Activated CD4-positive, alpha-beta T cell treated with anti-CD3 and anti-CD28 coated beads for 48 hours (primary cell): ENCODE measurements around the gene KLK3.
"Not testable (repeated sequence)": the region's sequence is repeated elsewhere in the genome, so short reads cannot be mapped to it uniquely, and the experiment has no call there.

Source experiments
- DNase-seq: peaks from one replicate; pipeline ENCODE4 v3.0.0-alpha.2; 2020

KLK3 gene

DNA sequence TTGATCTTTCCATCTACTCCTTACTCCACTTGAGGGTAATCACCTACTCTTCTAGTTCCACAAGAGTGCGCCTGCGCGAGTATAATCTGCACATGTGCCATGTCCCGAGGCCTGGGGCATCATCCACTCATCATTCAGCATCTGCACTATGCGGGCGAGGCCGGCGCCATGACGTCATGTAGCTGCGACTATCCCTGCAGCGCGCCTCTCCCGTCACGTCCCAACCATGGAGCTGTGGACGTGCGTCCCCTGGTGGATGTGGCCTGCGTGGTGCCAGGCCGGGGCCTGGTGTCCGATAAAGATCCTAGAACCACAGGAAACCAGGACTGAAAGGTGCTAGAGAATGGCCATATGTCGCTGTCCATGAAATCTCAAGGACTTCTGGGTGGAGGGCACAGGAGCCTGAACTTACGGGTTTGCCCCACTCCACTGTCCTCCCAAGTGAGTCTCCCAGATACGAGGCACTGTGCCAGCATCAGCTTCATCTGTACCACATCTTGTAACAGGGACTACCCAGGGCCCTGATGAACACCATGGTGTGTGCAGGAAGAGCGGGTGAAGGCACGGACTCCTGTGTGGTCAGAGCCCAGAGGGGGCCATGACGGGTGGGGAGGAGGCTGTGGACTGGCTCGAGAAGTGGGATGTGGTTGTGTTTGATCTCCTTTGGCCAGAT lies 15.8 kb downstream of the KLK3 start:
- peak; percentile 64 for DNase-seq

DNA sequence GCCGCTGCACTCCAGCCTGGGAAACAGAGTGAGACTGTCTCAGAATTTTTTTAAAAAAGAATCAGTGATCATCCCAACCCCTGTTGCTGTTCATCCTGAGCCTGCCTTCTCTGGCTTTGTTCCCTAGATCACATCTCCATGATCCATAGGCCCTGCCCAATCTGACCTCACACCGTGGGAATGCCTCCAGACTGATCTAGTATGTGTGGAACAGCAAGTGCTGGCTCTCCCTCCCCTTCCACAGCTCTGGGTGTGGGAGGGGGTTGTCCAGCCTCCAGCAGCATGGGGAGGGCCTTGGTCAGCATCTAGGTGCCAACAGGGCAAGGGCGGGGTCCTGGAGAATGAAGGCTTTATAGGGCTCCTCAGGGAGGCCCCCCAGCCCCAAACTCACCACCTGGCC lies 18.3 kb downstream of the KLK3 start, which contains the start of gene KLK2:
Gene KLK2 (plus strand): TSS at position 384 of the 400 bp plus-strand sequence. CDS start 35 bp downstream, outside the sequence.
- no peak for DNase-seq

DNA sequence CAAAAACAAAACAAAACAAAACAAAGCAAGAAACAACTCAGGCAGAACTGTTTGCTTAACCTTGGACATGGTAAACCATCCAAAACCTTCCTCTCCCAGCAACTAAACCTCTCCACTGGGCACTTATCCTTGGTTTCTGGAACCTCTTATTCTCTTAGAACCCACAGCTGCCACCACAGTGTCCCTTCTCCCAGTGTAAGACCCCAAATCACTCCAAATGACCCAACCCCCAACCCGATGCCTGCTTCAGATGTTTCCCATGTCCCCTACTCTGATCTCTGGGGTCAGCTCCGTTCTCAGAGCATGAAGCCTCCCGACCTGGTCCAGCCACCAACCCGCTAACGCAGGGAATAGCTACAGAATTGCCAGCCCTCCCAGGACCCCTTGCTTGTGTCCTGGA lies 19.5 kb downstream of the KLK3 start:
- DNase-seq, result no peak

DNA sequence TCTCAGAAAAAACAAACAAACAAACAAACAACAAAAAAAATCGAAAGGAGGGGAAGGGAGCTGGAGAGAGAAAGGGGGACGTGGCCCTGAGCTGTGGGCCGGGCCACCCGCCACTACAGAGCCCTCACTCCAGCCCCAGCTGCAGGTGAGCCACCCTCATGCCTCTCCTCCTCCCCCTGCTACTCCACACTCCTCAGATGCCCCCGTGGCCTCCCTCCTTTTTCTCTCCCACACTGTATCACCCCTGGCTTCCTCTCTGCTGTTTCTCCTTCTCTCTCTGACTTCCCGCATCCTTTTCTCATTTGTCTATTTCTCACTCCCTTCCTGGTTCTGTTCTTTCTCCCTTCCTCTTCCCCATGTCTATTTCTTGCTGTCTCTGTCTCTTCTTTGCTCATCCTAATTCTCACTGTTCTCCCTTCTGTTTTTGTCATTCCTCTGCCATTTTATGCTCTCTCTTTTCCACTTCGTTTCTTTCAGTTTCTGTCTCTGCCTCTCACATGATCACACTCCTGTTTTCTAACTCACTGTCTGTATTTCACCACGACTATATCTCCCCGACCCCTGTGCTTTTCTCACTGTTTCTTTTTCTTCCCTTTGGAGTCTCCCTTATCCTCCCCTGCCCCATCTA lies 21.2 kb downstream of the KLK3 start:
- DNase-seq, result no peak

DNA sequence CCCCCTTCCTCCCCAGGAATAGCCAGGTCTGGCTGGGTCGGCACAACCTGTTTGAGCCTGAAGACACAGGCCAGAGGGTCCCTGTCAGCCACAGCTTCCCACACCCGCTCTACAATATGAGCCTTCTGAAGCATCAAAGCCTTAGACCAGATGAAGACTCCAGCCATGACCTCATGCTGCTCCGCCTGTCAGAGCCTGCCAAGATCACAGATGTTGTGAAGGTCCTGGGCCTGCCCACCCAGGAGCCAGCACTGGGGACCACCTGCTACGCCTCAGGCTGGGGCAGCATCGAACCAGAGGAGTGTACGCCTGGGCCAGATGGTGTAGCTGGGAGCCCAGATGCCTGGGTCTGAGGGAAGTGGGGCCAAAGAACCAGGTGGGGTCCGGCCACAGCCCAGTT lies 21.7 kb downstream of the KLK3 start:
- no peak for DNase-seq

DNA sequence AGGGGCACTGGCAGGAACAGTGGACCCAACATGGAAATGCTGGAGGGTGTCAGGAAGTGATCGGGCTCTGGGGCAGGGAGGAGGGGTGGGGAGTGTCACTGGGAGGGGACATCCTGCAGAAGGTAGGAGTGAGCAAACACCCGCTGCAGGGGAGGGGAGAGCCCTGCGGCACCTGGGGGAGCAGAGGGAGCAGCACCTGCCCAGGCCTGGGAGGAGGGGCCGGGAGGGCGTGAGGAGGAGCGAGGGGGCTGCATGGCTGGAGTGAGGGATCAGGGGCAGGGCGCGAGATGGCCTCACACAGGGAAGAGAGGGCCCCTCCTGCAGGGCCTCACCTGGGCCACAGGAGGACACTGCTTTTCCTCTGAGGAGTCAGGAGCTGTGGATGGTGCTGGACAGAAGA lies 22.6 kb downstream of the KLK3 start:
- no peak for DNase-seq

DNA sequence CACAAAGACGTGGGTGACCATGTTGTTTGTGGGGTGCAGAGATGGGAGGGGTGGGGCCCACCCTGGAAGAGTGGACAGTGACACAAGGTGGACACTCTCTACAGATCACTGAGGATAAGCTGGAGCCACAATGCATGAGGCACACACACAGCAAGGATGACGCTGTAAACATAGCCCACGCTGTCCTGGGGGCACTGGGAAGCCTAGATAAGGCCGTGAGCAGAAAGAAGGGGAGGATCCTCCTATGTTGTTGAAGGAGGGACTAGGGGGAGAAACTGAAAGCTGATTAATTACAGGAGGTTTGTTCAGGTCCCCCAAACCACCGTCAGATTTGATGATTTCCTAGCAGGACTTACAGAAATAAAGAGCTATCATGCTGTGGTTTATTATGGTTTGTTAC lies 24.1 kb downstream of the KLK3 start:
- no peak for DNase-seq

DNA sequence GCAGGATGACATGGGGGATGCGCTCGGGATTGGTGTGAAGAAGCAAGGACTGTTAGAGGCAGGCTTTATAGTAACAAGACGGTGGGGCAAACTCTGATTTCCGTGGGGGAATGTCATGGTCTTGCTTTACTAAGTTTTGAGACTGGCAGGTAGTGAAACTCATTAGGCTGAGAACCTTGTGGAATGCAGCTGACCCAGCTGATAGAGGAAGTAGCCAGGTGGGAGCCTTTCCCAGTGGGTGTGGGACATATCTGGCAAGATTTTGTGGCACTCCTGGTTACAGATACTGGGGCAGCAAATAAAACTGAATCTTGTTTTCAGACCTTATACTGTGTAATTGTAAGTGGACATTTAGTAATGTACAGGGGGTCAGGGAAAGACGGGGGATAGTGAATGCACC lies 25.5 kb downstream of the KLK3 start:
- no peak for DNase-seq

DNA sequence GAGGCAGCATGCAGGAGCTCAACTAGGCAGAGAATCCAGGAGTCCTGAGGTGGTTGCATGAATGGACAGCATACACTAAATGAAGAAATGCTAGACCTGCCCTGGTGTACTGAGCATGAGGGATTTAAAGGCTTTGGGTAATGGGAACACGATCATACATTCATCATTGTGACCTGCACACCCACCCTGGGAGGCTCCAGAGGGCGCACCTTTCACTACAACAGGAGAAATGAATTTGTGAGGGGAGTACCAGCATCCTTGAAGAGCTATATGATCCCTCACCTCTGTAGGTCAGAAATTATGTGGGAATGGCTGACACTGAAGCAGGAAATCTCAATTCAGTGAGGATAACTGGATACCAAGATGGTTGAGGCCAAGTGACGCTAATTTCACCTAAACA lies 27.5 kb downstream of the KLK3 start:
- no peak for DNase-seq

DNA sequence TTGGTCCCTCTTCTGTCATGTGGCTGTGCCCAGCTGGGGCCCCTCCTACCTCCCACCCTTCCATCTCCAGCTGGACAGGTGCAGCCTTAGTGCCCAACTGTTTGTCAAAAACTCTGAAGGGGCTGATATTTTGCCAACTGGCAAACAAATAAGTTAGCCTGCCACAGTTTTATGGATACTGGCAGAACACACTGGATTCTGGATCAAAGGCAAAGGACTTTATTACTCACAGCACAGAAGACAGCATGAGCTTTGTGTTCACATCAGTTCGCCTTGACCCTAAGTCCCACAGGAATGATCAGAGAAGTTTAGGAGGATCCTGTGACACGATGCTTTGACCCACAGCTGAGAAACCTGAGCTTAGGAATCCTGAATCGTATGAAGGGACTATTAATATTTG lies 34.9 kb downstream of the KLK3 start:
- no peak for DNase-seq

DNA sequence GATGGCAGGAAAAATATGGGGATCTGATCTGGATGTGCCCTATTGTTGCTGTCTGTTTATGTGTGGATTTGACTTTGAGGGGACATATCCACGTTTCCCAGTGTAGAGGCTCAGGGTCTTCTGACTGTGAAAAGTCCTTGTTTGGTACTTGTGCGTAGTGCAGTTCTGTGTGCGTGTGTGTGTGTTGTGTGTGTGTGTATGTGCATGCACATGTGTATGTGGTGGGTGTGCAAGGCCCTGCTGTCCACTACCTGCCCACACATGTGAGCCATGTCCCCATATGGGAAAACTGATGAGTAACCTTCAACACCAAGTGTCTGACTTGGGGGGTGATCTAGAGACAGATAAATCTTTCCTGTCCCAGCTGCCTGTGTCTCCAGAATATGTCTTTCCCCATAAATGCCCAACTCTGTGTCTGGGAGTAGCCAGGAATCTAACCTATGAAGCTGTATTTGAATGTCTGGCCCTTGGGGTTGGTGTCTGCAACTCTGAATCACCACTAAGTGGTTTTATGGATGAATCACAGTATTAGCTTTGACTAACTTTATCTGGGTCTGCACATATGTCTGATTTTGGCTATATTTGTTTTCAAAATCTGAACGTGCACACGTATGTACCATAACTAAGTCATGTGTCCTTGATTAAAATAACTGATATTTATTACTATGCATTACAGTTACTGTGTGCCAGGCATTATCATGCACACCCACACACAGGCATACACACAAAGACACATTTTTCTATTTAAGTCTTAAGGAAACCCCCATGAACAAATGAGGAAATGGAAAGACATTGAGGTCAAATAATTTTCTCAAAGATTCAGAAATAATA lies 35.9 kb downstream of the KLK3 start:
- no peak for DNase-seq

DNA sequence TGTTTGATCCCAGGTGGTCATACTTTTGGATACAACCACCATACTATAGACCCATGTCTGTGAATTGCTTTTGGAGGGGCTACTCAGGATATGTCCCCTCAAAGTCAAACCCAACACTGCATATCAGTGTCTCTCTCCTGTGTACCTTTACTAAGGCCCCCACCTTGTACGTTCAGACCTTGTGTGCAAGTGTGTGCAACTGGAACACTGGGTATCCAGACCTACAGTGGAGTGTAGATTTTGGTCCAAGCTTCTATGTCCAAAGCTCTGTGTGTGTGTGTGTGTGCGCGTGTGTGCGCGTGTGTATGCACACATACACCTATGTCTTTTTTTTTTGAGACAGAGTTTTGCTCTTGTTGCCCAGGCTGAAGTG lies 36.5 kb downstream of the KLK3 start:
- no peak for DNase-seq

DNA sequence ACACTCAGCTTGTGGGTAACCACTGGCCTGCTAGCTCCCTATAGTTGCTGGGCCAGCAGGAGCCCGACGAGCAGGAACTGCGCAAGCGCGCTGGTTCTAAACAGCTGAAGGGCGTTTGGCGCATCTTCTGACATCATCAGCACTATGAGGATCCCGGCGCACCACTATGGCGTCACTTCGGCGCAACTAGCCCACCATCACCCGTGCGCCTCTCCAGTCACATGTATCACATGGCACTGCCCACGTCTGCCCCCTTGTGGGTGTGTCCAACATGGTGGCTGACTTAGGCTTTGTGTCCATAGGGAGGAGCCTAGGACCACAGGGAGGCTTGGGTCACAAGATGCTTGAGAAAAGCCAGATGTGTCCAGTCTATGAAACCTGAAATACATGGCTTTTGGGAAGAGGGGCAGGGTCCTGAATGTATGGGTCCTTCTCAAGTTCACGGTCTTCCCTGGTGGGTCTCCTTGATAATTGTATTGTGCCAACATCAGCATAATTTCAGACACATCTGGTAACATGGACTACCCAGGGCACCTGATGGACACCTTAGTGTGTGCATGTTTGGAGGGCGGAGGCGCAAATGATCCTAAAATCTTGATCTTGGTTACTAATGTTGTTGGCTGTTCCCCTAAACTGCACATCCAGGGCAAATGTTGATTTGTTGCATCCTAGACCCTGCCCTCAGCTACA lies 38.5 kb downstream of the KLK3 start:
- DNase-seq, result no peak

DNA sequence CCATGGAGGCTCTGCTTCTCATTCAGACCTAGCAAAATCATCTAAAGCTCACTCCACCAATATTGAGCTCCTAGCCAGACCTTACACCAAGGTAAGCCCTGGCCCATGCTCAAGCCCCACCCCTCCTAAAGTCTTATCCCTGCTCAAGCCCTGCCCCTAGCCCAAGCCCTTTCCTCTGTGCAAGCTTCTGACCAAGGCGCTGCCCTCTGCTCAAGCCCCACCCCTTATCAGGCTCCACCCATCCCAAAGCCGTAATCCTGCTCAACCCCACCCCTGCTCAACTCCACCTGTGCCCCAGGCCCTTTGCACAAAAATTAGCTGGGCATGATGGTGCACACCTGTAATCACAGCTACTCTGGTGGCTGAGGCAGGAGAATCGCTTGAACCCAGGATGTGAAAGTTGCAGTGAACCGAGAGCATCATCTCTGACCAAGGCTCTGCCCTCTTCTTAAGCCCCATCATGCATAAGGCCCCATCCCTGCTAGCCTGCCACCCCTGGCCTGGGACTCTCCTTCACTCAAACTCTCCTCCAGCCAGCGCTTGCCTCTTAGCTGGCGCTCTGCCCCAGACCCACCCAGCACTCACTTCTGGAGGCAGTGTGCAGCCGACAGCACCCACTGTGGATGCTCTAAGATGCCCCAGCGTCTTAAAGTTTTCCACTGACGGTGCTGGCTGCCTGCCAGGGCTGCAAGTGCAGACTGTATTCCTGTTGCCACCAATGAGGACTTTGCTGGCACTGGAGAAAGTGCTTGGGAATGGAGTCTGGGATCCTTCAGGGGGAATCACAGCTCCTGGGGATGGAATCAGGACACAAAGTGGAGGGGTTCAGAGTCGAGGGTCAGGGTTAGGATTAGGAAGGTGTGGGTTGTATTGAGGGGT lies 40.0 kb downstream of the KLK3 start:
- DNase-seq, result no peak

DNA sequence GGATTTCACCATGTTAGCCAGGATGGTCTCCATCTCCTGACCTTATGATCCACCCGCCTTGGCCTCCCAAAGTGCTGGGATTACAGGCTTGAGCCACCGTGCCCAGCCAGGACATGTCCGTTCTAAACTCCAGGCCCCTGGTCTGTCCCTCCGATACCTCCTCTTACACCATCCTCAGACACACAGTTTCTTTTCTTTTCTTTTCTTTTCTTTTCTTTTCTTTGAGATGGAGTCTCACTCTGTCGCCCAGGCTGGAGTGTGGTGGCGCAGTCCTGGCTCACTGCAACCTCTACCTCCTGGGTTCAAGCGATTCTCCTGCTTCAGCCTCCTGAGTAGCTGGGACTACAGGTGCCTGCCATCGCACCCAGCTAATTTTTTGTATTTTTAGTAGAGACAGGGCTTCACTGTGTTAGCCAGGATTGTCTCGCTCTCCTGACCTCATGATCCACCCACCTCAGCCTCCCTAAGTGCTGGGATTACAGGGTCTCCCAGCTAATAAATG lies 41.4 kb downstream of the KLK3 start:
- not testable (repeated sequence) for DNase-seq

DNA sequence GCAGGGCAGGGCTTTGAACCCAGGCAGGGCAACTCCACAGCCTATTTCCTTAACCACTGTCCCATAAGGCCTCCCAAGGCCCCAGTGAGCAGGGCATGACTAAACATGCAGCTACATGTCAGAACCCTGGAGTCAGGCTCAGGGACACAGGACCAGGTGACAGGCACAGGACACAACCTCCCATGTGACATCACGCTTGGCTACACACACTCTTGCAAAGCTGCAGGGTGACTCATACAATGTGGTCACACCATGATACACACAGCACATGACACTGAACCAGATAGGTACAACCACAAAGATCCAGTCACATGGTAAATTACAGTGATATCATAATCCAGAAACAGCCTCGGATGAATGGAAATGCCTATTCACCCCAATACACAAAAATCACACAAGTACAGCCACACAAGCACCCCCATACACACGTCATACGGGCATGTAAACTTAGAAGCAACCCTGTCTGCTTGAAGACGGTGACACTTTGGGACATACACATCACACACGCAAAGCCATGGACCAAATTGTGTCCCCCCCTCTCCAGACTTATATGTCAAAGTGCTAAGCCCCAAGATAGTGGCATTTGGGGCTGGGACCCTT lies 42.0 kb downstream of the KLK3 start:
- DNase-seq, result peak; percentile 54

DNA sequence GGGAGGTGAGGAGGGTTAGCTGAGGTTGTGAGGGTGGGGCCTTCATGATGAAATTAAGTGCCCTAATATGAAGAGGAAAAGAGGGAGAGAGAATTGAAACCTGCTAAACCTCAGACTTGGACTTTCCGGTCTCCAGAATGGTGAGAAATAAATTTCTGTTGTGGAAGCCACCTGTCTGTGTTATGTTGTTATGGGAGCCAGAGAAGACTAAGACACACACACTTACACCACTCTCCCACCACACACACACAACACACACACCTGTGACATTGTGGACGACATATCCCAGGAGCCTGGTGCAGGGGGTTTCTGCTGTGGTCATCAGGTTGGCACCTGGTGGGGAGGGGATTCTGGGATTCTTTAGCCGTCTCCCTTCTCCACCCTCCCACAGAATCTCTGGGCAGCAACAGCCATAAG lies 42.5 kb downstream of the KLK3 start:
- no peak for DNase-seq

DNA sequence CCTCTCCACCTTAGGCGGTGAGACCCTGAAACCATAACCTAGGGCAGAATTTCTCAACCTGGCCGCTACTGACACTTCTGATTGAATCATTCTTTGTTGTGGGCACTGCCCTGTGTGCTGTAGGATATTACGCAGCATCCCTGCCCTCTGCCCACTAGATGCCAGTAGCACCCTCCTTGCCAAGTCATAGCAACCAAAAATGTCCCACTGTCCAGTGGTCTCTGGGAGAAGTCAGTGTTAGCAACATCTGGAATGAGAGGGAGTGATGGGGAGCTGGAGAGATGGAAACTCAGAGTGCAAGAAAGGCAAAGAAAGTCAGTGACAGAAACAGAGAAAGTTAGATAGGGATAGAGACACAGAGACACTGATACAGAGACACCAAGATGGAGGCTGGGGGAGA lies 42.9 kb downstream of the KLK3 start:
- DNase-seq, result no peak

DNA sequence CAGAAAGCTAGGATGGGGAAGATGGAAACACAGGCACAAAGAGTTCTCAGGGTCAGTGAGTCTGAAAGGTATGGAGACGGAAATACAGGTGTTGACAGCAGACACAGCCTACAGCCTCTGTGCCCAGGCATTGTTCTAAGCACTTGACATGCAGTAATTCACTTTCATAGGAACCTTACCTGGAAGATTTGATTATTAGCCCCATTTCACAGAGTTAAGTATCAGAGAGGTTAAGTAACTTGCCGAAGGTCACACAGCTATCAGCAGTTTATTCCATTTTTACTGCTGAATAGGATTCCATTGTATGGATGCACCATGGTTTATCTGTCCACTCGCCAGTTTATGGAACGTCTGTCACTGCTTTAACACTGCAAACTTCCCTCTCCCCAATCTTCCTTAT lies 43.3 kb downstream of the KLK3 start:
- DNase-seq, result no peak

DNA sequence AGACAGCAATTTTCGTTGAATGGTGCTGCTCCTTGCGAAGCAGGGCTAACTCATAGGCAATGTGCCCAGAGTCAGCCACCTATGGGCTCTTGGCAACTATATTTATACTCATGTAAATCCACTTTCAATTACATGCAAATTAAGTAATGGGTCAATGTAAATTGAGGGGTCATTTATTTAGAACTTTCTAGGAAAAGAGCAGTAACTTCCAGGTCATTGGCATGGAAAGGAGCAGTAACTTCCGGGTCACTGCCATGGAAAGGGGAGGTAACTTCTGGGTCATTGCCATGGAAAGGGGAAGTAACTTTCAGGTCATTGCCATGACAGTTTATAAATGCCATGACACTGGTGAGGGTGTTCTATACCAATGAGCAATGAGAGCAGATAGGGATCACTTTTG lies 44.9 kb downstream of the KLK3 start:
- no peak for DNase-seq

DNA sequence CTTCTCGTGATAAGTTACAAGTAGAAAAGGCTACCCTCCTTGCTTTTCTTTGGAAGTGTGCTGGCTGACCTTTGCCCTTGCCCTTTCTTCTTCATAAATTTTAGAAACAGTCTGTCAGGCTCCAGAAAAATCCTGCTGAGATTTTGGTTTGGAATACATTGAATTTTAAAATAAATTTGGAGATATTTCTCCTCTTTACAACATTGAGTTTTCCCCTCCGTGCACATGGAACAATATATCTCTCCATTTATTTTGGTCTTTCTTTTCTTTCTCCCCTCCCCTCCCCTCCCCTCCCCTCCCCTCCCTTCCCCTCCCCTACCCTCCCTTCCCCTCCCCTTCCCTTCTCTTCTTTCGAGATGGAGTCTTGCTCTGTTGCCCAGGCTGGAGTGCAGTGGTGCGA lies 47.9 kb downstream of the KLK3 start:
- DNase-seq, result no peak

DNA sequence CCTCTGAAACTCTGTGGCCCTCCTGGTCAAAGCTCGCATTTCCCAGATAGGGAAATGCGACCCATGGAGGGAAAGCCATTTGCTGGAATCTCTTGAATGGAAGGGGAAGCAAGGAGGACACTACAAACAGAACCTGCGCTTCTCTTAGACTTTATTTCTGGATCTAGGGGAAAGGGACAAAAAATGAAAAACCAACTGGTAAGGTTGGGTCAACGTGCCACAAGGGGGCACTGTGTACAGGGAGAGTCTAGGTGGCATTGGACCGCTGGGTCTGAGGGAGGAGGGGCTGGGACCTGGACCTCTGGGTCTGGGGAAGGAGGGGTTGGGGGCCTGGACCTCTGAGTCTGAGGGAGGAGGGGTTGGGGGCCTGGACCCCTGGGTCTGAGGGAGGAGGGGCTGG lies 51.5 kb downstream of the KLK3 start:
- DNase-seq, result peak; percentile 69
